H1 (cell line): ENCODE measurements around the gene PLBD2. TPM values are rescaled to one million over a fixed set of nuclear protein-coding genes. Genes with fewer than 3 reads are reported as not detected.
A peak's percentile ranks its signal among the peaks of the same experiment; 100 is the strongest.

Experiments
- CTCF ChIA-PET: fragments of 300-600 bp; sonication (Branson Sonifier 250); formaldehyde crosslinking; loops from one replicate; lab custom pipeline; 2021; ENCODE audit not compliant: partially characterized antibody; lab: Charles Lee
- POLR2A ChIA-PET: fragments of 300-600 bp; sonication (Branson Sonifier 250); formaldehyde crosslinking; loops from one replicate; lab custom pipeline; 2021; ENCODE audit warnings: inconsistent platforms; ENCODE audit not compliant: partially characterized antibody; lab: Charles Lee
- DNase-seq, 2 experiments: peaks; one replicate each; pipeline versions ENCODE4 v3.0.0 to v3.0.0-alpha.2; 2010 to 2022; ENCODE audit warnings: low spot score in 2 of 2, low read depth in 1 of 2, mixed read lengths in 1 of 2
- FAIRE-seq: peaks from 2 replicates; lab custom pipeline; 2011; peaks lifted over from hg19 to GRCh38; lab: Jason Lieb, UNC
- H2AFZ ChIP-seq: 2 replicates; pipeline ENCODE4 v1.8.1; 2012; ENCODE audit warnings: low read length, inconsistent platforms
- H2AK5ac ChIP-seq: 2 replicates; pipeline ENCODE4 v1.6.1; 2013; ENCODE audit warnings: low read depth, low read length
- H2BK120ac ChIP-seq: replicated peaks from 2 replicates; pipeline ENCODE3; 2013; ENCODE audit warnings: low read depth, low read length, inconsistent platforms
- H2BK12ac ChIP-seq: 2 replicates; pipeline ENCODE4 v1.6.1; 2013; ENCODE audit warnings: low read depth, low read length
- H2BK15ac ChIP-seq: 2 replicates; pipeline ENCODE4 v1.6.1; 2013; ENCODE audit warnings: low read length
- H2BK20ac ChIP-seq: 2 replicates; pipeline ENCODE4 v1.6.1; 2013; ENCODE audit warnings: low read length
- H2BK5ac ChIP-seq: 2 replicates; pipeline ENCODE4 v1.6.1; 2013; ENCODE audit warnings: low read depth, low read length
- H3K14ac ChIP-seq: 2 replicates; pipeline ENCODE4 v1.6.1; 2013; ENCODE audit warnings: inconsistent platforms; ENCODE audit not compliant: insufficient read length
- H3K18ac ChIP-seq: 2 replicates; pipeline ENCODE4 v1.6.1; 2013; ENCODE audit warnings: low read length; ENCODE audit errors: extremely low read depth
- H3K23ac ChIP-seq: 2 replicates; pipeline ENCODE4 v1.6.1; 2013; ENCODE audit warnings: inconsistent platforms; ENCODE audit not compliant: insufficient read length
- H3K23me2 ChIP-seq: 2 replicates; pipeline ENCODE4 v1.6.1; 2013; ENCODE audit warnings: low read depth, low read length
- H3K27ac ChIP-seq: 2 replicates; pipeline ENCODE4 v1.6.1; 2011; ENCODE audit warnings: low read depth, low read length, inconsistent platforms
- H3K27me3 ChIP-seq, 4 experiments: replicated peaks in 1 of 4; 1 replicate in 1 of 4; 2 replicates in 3 of 4; pipeline versions ENCODE4 v1.6.1 to v1.8.1; 2011 to 2013; ENCODE audit warnings: low read length in 3 of 4, mild to moderate bottlenecking in 3 of 4, inconsistent platforms in 2 of 4, mixed read lengths in 2 of 4, moderate library complexity in 1 of 4; ENCODE audit not compliant: control insufficient read depth in 3 of 4, insufficient read depth in 3 of 4; ENCODE audit errors: extremely low read depth in 1 of 4
- H3K36me3 ChIP-seq, 4 experiments: 2 replicates each; pipeline versions ENCODE4 v1.6.1 to v1.8.1; 2011 to 2013; ENCODE audit warnings: mild to moderate bottlenecking in 4 of 4, low read length in 3 of 4, moderate library complexity in 2 of 4, control low read depth in 1 of 4, inconsistent platforms in 1 of 4; ENCODE audit not compliant: insufficient read depth in 4 of 4, control insufficient read depth in 2 of 4
- H3K4ac ChIP-seq: replicated peaks from 2 replicates; pipeline ENCODE3; 2013; ENCODE audit warnings: low read length, low read depth, mixed read lengths, inconsistent platforms; ENCODE audit not compliant: insufficient read length
- H3K4me1 ChIP-seq, 4 experiments: replicated peaks in 1 of 4; 1 replicate in 1 of 4; 2 replicates in 3 of 4; pipeline versions ENCODE4 v1.6.1 to v1.8.1; 2011 to 2013; ENCODE audit warnings: low read length in 3 of 4, inconsistent platforms in 2 of 4, mixed read lengths in 1 of 4; ENCODE audit not compliant: insufficient read depth in 4 of 4, control insufficient read depth in 3 of 4
- H3K4me2 ChIP-seq, 2 experiments: 2 replicates each; pipeline versions ENCODE4 v1.6.1 to v1.8.1; 2011 to 2013; ENCODE audit warnings: low read depth in 2 of 2, low read length in 2 of 2, control low read depth in 1 of 2, inconsistent platforms in 1 of 2, mild to moderate bottlenecking in 1 of 2; ENCODE audit not compliant: insufficient read depth in 1 of 2
- H3K4me3 ChIP-seq, 4 experiments: fragments of 200-600, 300-600 bp in 1 of 4; sonication (generic), shearing (Covaris generic), sonication (Bioruptor Twin) in 1 of 4; 2 replicates each; pipeline versions ENCODE4 v1.5.1 to v1.8.1; 2011 to 2016; ENCODE audit warnings: low read length in 4 of 4, low read depth in 3 of 4, control low read depth in 2 of 4, inconsistent platforms in 2 of 4, mild to moderate bottlenecking in 2 of 4, mixed read lengths in 1 of 4, moderate library complexity in 1 of 4; ENCODE audit not compliant: insufficient read depth in 2 of 4; ENCODE audit errors: extremely low read depth in 1 of 4
- H3K56ac ChIP-seq: replicated peaks from 2 replicates; pipeline ENCODE3; 2013; ENCODE audit warnings: low read depth, mild to moderate bottlenecking, mixed read lengths, low read length, inconsistent platforms; ENCODE audit not compliant: insufficient read length
- H3K79me1 ChIP-seq: 2 replicates; pipeline ENCODE4 v1.6.1; 2013; ENCODE audit warnings: low read depth, low read length, control low read depth
- H3K79me2 ChIP-seq, 2 experiments: 2 replicates each; pipeline versions ENCODE4 v1.6.1 to v1.8.1; 2012 to 2013; ENCODE audit warnings: low read length in 2 of 2, mild to moderate bottlenecking in 2 of 2, inconsistent platforms in 1 of 2; ENCODE audit not compliant: insufficient read depth in 2 of 2, control insufficient read depth in 1 of 2
- H3K9ac ChIP-seq, 4 experiments: replicated peaks in 1 of 4; 1 replicate in 1 of 4; 2 replicates in 3 of 4; pipeline versions ENCODE4 v1.6.1 to v1.8.1; 2011 to 2013; ENCODE audit warnings: low read depth in 3 of 4, low read length in 3 of 4, control low read depth in 2 of 4, mild to moderate bottlenecking in 2 of 4, moderate library complexity in 2 of 4, inconsistent platforms in 1 of 4; ENCODE audit errors: extremely low read depth in 1 of 4
- H3K9me3 ChIP-seq, 2 experiments: 2 replicates each; pipeline versions ENCODE4 v1.6.1 to v1.8.1; 2012 to 2013; ENCODE audit warnings: mild to moderate bottlenecking in 2 of 2, moderate library complexity in 2 of 2, control low read depth in 1 of 2, inconsistent platforms in 1 of 2, low read depth in 1 of 2, low read length in 1 of 2, mixed read lengths in 1 of 2; ENCODE audit not compliant: insufficient read depth in 2 of 2
- H4K20me1 ChIP-seq, 2 experiments: replicated peaks in 1 of 2; 2 replicates each; pipeline versions ENCODE3 to v1.8.1; 2011 to 2013; ENCODE audit warnings: inconsistent platforms in 2 of 2, low read length in 2 of 2, mild to moderate bottlenecking in 1 of 2; ENCODE audit not compliant: insufficient read depth in 2 of 2, control insufficient read depth in 1 of 2
- H4K5ac ChIP-seq: 2 replicates; pipeline ENCODE4 v1.6.1; 2013; ENCODE audit warnings: low read length, low read depth, mixed read lengths, inconsistent platforms; ENCODE audit not compliant: insufficient read length
- H4K8ac ChIP-seq: 2 replicates; pipeline ENCODE4 v1.8.0; 2013; ENCODE audit warnings: mild to moderate bottlenecking, moderate library complexity, low read length, inconsistent platforms; ENCODE audit not compliant: insufficient read depth; ENCODE audit errors: extremely low read depth
- H4K91ac ChIP-seq: replicated peaks from 2 replicates; pipeline ENCODE3; 2013; ENCODE audit warnings: low read length, mixed read lengths, inconsistent platforms; ENCODE audit not compliant: insufficient read length
- ATF2 ChIP-seq: IDR thresholded peaks from 2 replicates; pipeline ENCODE4 v1.6.1; 2012; ENCODE audit warnings: low read length, inconsistent platforms
- BACH1 ChIP-seq: IDR thresholded peaks from 2 replicates; pipeline ENCODE4 v1.6.1; 2012; ENCODE audit warnings: low read length, improper control_type of control experiment
- CBX5 ChIP-seq: fragments of 300-800, 300-1000 bp; sonication (generic); IDR thresholded peaks from 2 replicates; pipeline ENCODE4 v1.7.1; 2016; ENCODE audit warnings: antibody characterized with exemption, low read length, low read depth
- CEBPB ChIP-seq: IDR thresholded peaks from 2 replicates; pipeline ENCODE4 v1.6.1; 2012; ENCODE audit warnings: low read depth, low read length
- CREB1 ChIP-seq: IDR thresholded peaks from 2 replicates; pipeline ENCODE4 v1.6.1; 2012; ENCODE audit warnings: inconsistent platforms
- CTCF ChIP-seq, 3 experiments: IDR thresholded peaks; 1 replicate in 2 of 3; 2 replicates in 1 of 3; pipeline versions ENCODE4 v1.5.1 to v1.6.1; 2011; ENCODE audit warnings: low read length in 3 of 3, mild to moderate bottlenecking in 3 of 3, inconsistent platforms in 2 of 3, low read depth in 1 of 3, moderate library complexity in 1 of 3; ENCODE audit not compliant: insufficient read depth in 1 of 3; ENCODE audit errors: control extremely low read depth in 1 of 3
- PHF8 ChIP-seq: fragments of 200-600 bp; sonication (generic); conservative IDR thresholded peaks from 2 replicates; pipeline ENCODE4 v1.7.1; 2012; ENCODE audit warnings: low read depth, mild to moderate bottlenecking, inconsistent platforms, low read length, moderate library complexity
- POLR2A ChIP-seq, 2 experiments: IDR thresholded peaks; 1 replicate in 1 of 2; 2 replicates in 1 of 2; pipeline ENCODE4 v1.6.1; 2011; ENCODE audit warnings: low read depth in 2 of 2, low read length in 2 of 2, mild to moderate bottlenecking in 2 of 2; ENCODE audit errors: control extremely low read depth in 1 of 2
- SAP30 ChIP-seq: fragments of 300-600 bp; sonication (generic); IDR thresholded peaks from 2 replicates; pipeline ENCODE4 v1.7.1; 2012; ENCODE audit warnings: low read length, moderate library complexity, mild to moderate bottlenecking, inconsistent platforms; ENCODE audit not compliant: insufficient read depth, insufficient replicate concordance
- SUZ12 ChIP-seq: fragments of 200-600 bp; sonication (generic); IDR thresholded peaks from 2 replicates; pipeline ENCODE4 v1.6.1; 2012; ENCODE audit warnings: mild to moderate bottlenecking, inconsistent platforms, low read length, moderate library complexity, mixed read lengths
- TEAD4 ChIP-seq: IDR thresholded peaks from 2 replicates; pipeline ENCODE4 v1.6.1; 2012; ENCODE audit warnings: low read depth, low read length, inconsistent platforms, mixed read lengths
- WGBS, 2 experiments: shearing (Covaris generic) in 1 of 2; methylation state at CpG; one replicate each; pipeline versions ENCODE4 v1.1.6 to v1.1.7; 2013 to 2015; ENCODE audit warnings: low lambda C conversion rate in 2 of 2, mixed read lengths in 2 of 2, inconsistent platforms in 1 of 2, low coverage in 1 of 2, missing lambda C conversion rate in 1 of 2; ENCODE audit not compliant: insufficient replicate concordance in 2 of 2, insufficient coverage in 1 of 2, insufficient read length in 1 of 2; ENCODE audit errors: extremely low coverage in 1 of 2, missing lambda C conversion rate in 1 of 2; 5-methylcytosine and 5-hydroxymethylcytosine counted together
- polyA plus RNA-seq, 7 experiments: library from polyadenylated mRNA; depleted of rRNA in 3 of 7; stranded (reverse) in 5 of 7; unstranded in 2 of 7; fragments of >200 nt in 5 of 7; fragments of 200-250 nt in 2 of 7; gene quantifications; 1 replicate in 5 of 7; 2 replicates in 1 of 7; 4 replicates in 1 of 7; pipeline versions ENCODE4 v1.2.1 to v1.2.3, GENCODE V29; 2011 to 2013; ENCODE audit warnings: missing spikeins in 2 of 7, mixed read lengths in 2 of 7
- total RNA-seq: library from RNA; stranded (reverse); fragmentation: NEBNext Ultra II Directional; extraction: Animal tissue kit (Norgen Biotek cat#: 25700); gene quantifications from 2 replicates; pipeline ENCODE4 v1.2.1, GENCODE V29; 2021

The PLBD2 gene
- total and polyA plus RNA-seq, 2 of the 8 experiments (the other 6 are each of a cell fraction or from before 2014, with no cell fraction given) = 16.8 to 33.5 TPM

- Histone ChIP-seq H2BK15ac (no peak overlapping the region), H3K4me3 (no peak overlapping the region), H2AFZ (no peak overlapping the region), H3K14ac (no peak overlapping the region), H2AK5ac (no peak overlapping the region), H3K36me3 (no peaks in the 10 kb centered on the region), H3K4ac (no peak overlapping the region), H4K20me1 (peaks cover 0 to 1% of the 10 kb centered on the region in 2 experiments), H3K79me2 (no peaks in the 10 kb centered on the region), H3K79me1 (no peaks in the 10 kb centered on the region), H2BK20ac (no peak overlapping the region), H4K8ac (no peak overlapping the region), H3K9me3 (no peaks in the 10 kb centered on the region), H3K27me3 (peaks cover 0 to 11% (median 9%) of the 10 kb centered on the region in 4 experiments; a peak in 5 of 7 replicates), H2BK5ac (no peak overlapping the region), H3K4me2 (peak overlapping the region in 1 of 2 experiments; percentile 81; a peak in 2 of 4 replicates), H4K91ac (no peak overlapping the region), H2BK12ac (no peak overlapping the region), H3K9ac (no peak overlapping the region), H3K56ac (no peak overlapping the region), H3K4me1 (peaks cover 0 to 5% (median 1%) of the 10 kb centered on the region in 4 experiments; a peak in 3 of 7 replicates), H3K18ac (no peak overlapping the region), H3K23me2 (peaks cover 5% of the 10 kb centered on the region; the same call in 1 of the 2 replicates), H3K27ac (no peak overlapping the region), H2BK120ac (no peak overlapping the region), H3K23ac (no peak overlapping the region), H4K5ac (no peak overlapping the region)
- FAIRE-seq (no peak), DNase-seq (no peak)
- CTCF ChIA-PET = no interaction called here
- WGBS, 2 experiments = 89% methylated on average over 4 of the region's 5 CpGs; no CpG with 5 or more reads in 1 of the 2 experiments
- POLR2A ChIA-PET = interaction anchor here (1.2 kb wide), 1 partner anchor 66 kb away, joined by 3 read pairs; no protein-coding TSS in a partner anchor
- TF ChIP-seq CTCF (IDR thresholded peaks at IDR 0.05; ENCODE audit: control extremely low read depth in 1 of 3, insufficient read depth in 1 of 3, low read depth in 1 of 3, low read length in 3 of 3) = no peak
- no peak for TF ChIP-seq POLR2A (IDR thresholded peaks at IDR 0.05; ENCODE audit: control extremely low read depth in 1 of 2, low read depth in 2 of 2, low read length in 2 of 2)
- no peak for TF ChIP-seq SUZ12
- TF ChIP-seq ATF2 = no peak
- TF ChIP-seq BACH1 = no peak
- no peak for TF ChIP-seq TEAD4
- TF ChIP-seq PHF8 = no peak
- no peak for TF ChIP-seq CREB1
- no peak for TF ChIP-seq CBX5
- TF ChIP-seq SAP30 = no peak
- no peak for TF ChIP-seq CEBPB
Measured at GRCh38 chr12:113333418-113333750, 25.0 kb upstream of the PLBD2 start.
